Globus pallidus (tissue), 1 donor: ENCODE data around the gene FURIN.
"Not testable (repeated sequence)": the region's sequence is repeated elsewhere in the genome, so short reads cannot be mapped to it uniquely, and the experiment has no call there.

ENCODE experiments used
- DNase-seq: peaks from one replicate; pipeline ENCODE4 v3.0.0-alpha.2; 2015; ENCODE audit warnings: low spot score

FURIN gene

DNA sequence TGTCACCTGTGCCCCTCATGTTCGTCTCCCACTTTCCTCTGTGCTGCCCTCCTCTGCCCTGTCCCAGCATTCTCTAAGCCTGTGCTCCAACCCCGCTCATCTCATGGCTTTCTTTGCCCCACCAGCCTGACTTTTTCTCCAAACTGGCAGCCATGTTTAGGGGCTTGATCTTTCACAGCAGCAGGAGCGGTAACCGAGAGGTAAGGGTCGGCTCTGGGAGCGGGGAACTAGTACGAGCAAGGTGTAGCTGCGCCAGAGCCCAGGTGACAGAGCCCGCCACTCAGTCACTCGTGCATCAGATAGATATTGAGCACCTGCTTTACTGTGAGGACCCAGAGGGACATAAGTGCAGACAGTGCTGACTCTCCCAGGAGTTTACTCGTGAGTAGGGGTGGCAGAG, 48.1 kb downstream of the FURIN start:
- no peak for DNase-seq

DNA sequence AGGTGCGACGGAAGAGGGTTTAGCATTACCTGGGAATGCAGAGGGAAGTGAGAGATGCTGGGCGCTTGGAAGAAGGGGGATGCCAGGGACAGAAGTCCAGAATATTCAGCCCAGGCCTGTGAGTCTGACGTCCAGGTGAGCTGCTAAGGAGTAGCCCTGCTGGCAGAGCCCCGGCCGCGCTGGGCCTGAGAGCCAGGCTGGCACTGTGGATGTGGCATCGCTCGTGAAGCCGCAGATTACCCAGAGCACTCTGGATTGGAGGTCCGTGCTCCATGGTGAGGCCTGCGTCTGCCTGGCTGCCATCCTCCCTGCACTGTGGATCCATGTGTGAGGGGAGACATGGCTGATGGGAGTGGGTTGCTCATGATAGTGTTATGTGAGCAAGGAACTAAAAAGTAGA, 49.2 kb downstream of the FURIN start:
- no peak for DNase-seq

GRCh38 chr15:90918034-90918788, 49.8 kb downstream of the FURIN start:
- no peak for DNase-seq

DNA sequence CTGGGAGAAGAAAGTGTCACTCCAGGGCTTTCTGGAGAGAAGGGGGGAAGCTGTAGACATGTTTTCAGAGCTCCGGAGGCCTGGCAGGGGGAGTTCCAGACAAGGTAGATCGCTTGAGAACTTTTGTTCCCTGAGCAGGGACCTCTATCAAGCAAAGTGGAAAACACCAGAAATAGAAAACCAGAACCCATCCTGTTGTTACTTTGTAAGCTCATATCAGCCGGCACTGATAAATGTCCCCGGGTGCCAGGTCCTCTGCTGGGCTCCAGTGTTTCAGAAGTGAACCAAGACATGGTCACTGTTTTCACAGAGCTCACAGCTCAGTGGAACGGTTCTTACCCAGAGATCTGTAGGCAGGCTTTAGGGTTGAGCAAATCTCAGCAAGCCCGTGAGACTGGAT, 50.4 kb downstream of the FURIN start:
- DNase-seq: no peak

DNA sequence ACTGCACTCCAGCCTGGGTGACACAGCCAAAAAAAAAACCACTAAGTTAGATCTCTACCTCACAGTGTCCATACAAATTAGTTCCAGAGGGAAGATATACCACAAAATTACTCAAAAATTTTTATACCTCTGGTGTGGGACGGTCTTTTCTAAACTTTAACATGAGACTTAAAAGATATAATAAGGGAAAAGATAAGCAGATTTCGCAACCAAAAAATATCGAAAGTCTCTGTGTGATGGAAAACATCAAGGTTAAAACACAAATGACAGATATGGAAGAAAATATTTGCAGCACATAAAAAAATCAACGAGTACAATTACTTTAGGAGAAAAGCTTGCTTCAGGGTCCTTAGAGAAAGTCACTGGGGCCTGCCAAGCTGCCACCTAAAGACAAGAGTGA, 53.5 kb downstream of the FURIN start:
- no peak for DNase-seq

DNA sequence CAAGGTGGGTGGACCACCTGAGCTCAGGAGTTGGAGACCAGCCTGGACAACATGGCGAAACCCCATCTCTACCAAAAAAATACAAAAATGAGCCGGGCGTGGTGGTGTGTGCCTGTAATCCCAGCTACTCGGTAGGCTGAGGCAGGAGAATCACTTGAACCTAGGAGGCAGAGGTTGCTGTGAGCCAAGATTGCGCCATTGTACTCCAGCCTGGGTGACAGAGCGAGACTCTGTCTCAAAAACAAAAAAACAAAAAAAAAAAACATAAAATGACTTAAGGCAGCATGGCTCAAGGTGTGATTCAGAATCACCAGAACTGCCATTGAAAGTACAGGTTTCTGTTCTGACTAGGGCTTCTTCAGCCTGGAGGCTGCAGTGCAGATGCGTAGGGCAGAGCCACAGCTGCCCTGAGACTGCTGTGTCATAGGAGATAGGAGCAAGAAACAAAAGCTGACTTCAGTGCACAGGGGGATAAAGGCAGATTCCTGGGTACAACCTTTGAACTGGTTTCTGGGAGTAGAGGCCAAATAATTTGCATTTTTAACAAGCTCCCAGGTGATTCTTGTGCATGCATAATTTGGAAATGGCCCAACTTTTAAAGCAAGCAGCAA, 54.4 kb downstream of the FURIN start:
- DNase-seq: not testable (repeated sequence)

DNA sequence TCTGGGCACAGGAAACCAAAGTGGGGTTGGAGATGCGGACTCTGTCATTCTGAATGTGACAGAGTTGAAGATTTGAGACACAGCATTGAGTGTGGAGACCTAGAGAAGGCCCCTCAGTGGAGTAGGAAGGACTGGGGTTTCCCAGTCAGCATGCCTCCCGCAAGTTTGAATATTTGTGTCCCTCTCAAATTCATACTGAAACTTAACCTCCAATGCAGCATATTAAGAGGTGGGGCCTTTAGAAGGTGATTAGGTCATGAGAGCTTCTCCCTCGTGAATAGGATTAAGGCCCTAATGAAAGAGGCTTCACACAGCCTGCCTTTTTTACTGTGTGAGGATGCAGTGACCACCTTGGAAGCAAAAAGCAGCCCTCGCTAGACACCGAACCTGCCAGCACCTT, 56.0 kb downstream of the FURIN start:
- no peak for DNase-seq

GRCh38 chr15:90926766-90927165, 58.4 kb downstream of the FURIN start:
- not testable (repeated sequence) for DNase-seq

DNA sequence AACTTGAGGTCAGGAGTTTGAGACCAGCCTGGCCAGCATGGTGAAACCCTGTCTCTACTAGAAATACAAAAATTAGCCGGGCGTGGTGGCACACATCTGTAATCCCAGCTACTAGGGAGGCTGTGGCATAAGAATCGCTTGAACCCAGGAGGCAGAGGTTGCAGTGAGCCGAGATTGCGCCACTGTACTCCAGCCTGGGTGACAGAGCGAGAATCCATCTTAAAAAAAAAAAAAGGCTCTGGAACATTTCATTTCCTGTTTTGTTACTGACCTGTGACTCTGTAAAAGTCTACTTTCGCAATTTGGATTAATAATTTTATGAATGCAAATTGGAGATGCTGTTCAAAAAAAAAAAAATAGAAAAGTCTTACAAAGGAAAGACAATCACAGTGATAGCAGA, 59.7 kb downstream of the FURIN start:
- DNase-seq: not testable (repeated sequence)

- DNase-seq: no peak
Observed at GRCh38 chr15:90929246-90930019, 61.0 kb downstream of the FURIN start.

GRCh38 chr15:90930861-90931574, 62.6 kb downstream of the FURIN start:
- no peak for DNase-seq

DNA sequence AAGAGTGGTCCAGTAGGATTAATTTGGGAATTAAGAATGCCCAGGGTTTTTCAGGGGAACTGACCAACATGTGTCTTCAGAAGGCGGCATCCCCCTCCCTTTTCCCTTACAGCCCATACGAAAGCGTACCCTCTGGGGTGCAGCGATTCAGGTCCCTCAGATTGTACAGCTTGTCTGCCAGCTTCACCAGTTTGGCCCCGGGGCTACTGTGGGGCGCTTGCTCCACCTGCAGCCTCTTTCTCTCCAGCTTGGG, 63.1 kb downstream of the FURIN start:
- DNase-seq: no peak

DNA sequence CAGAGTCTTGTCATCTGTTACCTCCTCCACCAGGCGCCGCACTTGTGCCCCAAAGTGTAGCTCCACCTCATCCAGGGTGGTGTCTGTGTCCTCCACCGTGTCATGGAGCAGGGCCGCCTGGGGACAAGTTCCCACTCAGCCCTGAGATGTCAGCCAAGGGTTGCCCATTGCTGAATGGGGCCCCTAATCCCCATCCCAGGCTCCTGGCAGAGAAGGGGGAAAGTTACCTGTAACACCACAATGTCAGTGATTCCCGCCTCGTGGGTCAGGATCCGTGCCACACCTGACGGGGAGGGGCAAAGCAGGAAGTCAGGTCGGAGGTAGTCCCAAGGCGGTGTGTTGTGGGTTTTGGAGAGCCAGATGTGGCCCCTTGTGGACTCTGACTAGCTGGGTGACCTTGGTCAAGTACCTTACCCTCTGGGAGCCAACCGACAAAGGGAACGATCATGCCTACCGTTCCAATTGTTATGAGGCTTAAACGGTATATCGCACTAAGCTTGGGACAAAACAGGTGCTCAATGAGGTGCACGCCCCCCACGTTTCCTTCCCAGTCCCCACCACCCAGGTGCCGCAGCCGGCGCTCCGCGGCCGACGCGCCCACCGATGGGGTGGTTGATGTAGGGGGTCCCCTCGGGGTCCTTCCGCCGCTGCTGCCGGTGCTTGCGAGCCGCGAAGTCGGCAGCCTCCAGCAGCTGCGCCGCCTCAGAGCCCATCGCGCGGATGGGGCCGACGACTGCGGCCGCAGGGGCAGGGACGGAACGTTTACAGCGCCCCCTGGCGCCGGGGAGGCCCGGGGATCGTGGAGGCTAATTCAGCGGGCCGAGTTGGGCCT, 63.7 kb downstream of the FURIN start, which contains the start of gene HDDC3:
Gene HDDC3 (minus strand): TSS at position 722 of the 832 bp plus-strand sequence. CDS start 9 bp downstream, at position 713.
- peak; percentile 78 for DNase-seq

GRCh38 chr15:90932660-90932991, 64.2 kb downstream of the FURIN start:
- DNase-seq: no peak
